Neural crest cell (in vitro differentiated cells): ENCODE results near the gene CNGA2. TPM values are rescaled to one million over a fixed set of nuclear protein-coding genes. Genes with fewer than 3 reads are reported as not detected.

Source experiments
- DNase-seq: peaks from one replicate; pipeline ENCODE4 v3.0.0; 2021; ENCODE audit warnings: low read depth, mixed read lengths, low spot score
- H3K27ac Mint-ChIP-seq: one replicate; pipeline ENCODE4 v1.8.0; 2021; ENCODE audit warnings: mild to moderate bottlenecking, mixed read lengths; ENCODE audit not compliant: unreplicated experiment
- H3K27me3 Mint-ChIP-seq: 2 replicates; pipeline ENCODE4 v1.8.0; 2021; ENCODE audit warnings: low read depth, mild to moderate bottlenecking, mixed read lengths
- H3K36me3 Mint-ChIP-seq: 2 replicates; pipeline ENCODE4 v1.8.0; 2021; ENCODE audit warnings: low read depth, mild to moderate bottlenecking, mixed read lengths
- H3K4me1 Mint-ChIP-seq: 2 replicates; pipeline ENCODE4 v1.8.0; 2021; ENCODE audit warnings: mixed read lengths
- H3K4me3 Mint-ChIP-seq: one replicate; pipeline ENCODE4 v1.8.0; 2021; ENCODE audit warnings: mild to moderate bottlenecking, mixed read lengths
- H3K9me3 Mint-ChIP-seq: 2 replicates; pipeline ENCODE4 v1.8.0; 2021; ENCODE audit warnings: mixed read lengths
- CTCF ChIP-seq: fragments of 200-600 bp; sonication (generic); conservative IDR thresholded peaks from 2 replicates; pipeline ENCODE4 v1.5.0; 2021; ENCODE audit warnings: antibody characterized with exemption, mild to moderate bottlenecking
- long read RNA-seq: library from polyadenylated mRNA; unstranded; transcript quantifications from one replicate; pipeline ENCODE4 v2.0.0, GENCODE V29; 2020
- total RNA-seq: library from RNA; stranded (reverse); gene quantifications from 2 replicates; pipeline ENCODE4 v1.2.1, GENCODE V29; 2021

The CNGA2 gene
- total RNA-seq: not detected in 2 replicates
- long read RNA-seq: 0 reads

DNA sequence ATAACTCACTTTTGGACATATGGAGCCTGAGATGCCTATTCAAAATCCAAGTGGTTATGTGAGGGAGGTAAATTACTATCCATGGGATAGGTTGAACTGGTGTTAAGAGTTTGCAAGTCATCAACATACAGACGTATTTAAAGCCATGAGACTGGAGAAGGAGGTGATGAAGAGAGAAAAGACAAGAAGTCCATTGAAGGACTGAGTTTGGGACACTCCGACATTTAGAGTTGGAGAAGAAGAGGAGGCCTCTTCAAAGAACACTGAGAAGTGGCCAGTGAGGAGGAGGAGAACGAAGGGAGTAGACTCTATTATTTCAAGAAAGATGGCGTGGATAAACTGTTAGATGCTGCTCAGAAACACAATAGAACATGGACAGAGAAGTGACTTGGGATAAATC, at the start of gene CNGA2:
TSS of gene CNGA2 (plus strand) at position 301 of the 400 bp plus-strand sequence. CDS start 3,738 bp downstream, outside the sequence.
- no peak for TF ChIP-seq CTCF
- no peak for DNase-seq

DNA sequence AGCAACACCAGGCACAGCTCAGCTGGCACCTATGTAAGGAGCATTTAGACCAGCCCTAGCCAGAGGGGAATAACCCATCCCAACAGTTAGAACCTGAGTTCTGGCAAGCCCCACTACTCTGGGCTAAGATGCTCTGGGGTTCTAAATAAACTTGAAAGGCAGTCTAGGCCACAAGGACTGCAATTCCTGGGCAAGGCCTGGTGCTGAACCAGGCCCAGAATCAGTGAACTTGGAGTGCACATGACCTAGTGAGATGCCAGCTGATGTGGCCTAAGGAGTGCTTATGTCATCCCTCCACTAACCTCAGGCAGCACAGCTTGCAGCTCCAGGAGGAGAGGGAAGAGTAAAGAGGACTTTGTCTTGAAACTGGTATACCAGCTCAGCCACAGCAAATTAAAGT, 46.9 kb upstream of the CNGA2 start:
- no peaks in the 10 kb centered on the region for H3K36me3 Mint-ChIP-seq
- no peak overlapping the region for H3K4me3 Mint-ChIP-seq
- H3K27ac Mint-ChIP-seq: no peak overlapping the region
- peaks cover 16% of the 10 kb centered on the region for H3K27me3 Mint-ChIP-seq
- no peak for TF ChIP-seq CTCF
- H3K9me3 Mint-ChIP-seq: no peaks in the 10 kb centered on the region
- DNase-seq: no peak
- H3K4me1 Mint-ChIP-seq: no peaks in the 10 kb centered on the region

More for the DNA sequence above, at the start of gene CNGA2:
- no peak within 1 kb of the TSS for H3K4me3 Mint-ChIP-seq
- no peaks in the 10 kb centered on the region for H3K36me3 Mint-ChIP-seq
- peaks cover 10% of the 10 kb centered on the region for H3K9me3 Mint-ChIP-seq
- H3K27me3 Mint-ChIP-seq: peaks cover 25% of the 10 kb centered on the region
- no peak within 1 kb of the TSS for H3K27ac Mint-ChIP-seq
- no peaks in the 10 kb centered on the region for H3K4me1 Mint-ChIP-seq

DNA sequence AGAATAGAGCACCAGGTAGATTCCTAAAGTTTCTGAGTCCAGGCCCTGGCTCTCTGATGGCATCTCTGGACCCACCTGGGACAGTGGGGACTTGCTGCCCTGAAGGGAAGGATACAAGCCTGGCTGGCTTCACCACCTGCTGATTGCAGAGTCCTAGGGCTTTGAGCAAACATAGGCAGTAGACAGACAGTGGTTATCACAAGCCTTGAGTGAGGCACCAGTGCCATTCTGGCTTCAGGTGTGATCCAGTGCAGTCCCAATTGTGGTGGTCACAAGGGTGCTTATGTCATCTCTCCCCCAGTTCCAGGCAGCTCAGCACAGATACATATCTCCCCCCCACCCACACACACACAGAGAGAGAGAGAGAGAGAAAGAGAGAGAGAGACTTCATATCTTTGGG, 45.9 kb upstream of the CNGA2 start:
- Mint-ChIP-seq H3K4me3 (no peak overlapping the region), H3K27ac (no peak overlapping the region), H3K27me3 (peaks cover 11% of the 10 kb centered on the region), H3K36me3 (no peaks in the 10 kb centered on the region), H3K9me3 (peaks cover 2% of the 10 kb centered on the region), H3K4me1 (no peaks in the 10 kb centered on the region)
- no peak for DNase-seq
- no peak for TF ChIP-seq CTCF

DNA sequence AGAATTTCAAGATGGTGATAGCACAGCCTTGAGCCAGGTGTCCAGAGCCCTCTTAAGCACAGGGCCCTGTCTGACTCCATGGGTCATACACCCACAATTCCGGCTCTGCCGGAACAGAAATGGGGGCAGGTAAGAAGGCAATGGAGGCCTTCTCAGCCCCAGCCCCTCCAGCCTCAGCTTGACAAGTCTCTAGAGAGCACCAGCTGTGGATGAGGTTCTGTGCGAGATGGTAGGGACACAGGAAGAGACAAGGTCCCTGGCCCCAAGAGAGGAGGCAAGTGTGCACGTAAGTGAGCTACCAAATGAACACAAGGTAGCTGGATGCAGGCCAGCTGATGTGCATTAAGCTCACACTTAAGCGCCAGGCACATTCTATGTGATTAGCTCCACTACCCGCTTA, 41.7 kb upstream of the CNGA2 start:
- DNase-seq: no peak
- peaks cover 8% of the 10 kb centered on the region for H3K9me3 Mint-ChIP-seq
- H3K27ac Mint-ChIP-seq: no peak overlapping the region
- H3K4me3 Mint-ChIP-seq: peak overlapping the region; percentile 47
- peaks cover 19% of the 10 kb centered on the region for H3K27me3 Mint-ChIP-seq
- no peak for TF ChIP-seq CTCF
- H3K36me3 Mint-ChIP-seq: peaks cover 5% of the 10 kb centered on the region
- peaks cover 10% of the 10 kb centered on the region for H3K4me1 Mint-ChIP-seq

DNA sequence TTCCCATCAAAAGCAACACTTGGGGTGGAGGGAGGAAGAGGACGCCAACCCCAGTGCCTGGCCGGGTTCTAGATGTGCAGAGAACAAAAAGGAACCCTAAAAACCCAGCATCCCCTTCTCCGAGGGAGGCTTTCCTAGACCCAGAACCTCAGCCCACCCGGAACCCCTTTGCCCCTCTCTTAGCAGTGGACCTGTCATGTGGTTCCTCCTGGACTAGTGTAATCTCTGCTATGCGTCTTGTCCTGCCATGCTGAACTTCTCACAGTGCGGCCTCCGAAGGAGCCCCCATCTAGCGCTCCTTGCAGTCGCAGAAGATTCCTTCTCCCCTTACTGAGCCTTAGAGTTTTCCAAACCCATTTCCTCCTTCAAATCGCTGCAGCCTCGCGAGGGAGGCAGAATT, 40.4 kb upstream of the CNGA2 start:
- peaks cover 19% of the 10 kb centered on the region for H3K27me3 Mint-ChIP-seq

More for the DNA sequence above, 40.4 kb upstream of the CNGA2 start:
- DNase-seq: no peak
- no peak for TF ChIP-seq CTCF
- H3K9me3 Mint-ChIP-seq: peaks cover 8% of the 10 kb centered on the region
- H3K36me3 Mint-ChIP-seq: peaks cover 5% of the 10 kb centered on the region
- no peak overlapping the region for H3K27ac Mint-ChIP-seq
- peak overlapping the region; percentile 68 for H3K4me3 Mint-ChIP-seq
- H3K4me1 Mint-ChIP-seq: peaks cover 13% of the 10 kb centered on the region
